ENCODE data around the gene SCFD2.

- TF ChIP-seq CTCF (IDR thresholded peaks at IDR 0.05) (no peak), POLR2A (IDR thresholded peaks at IDR 0.05) (no peak), EP300 (IDR thresholded peaks at IDR 0.05) (no peak)
These were observed 85.0 kb downstream of the SCFD2 start for GRCh38 chr4:53280846-53281245.

Measured in ovary (tissue), 3 donors.